ENCODE results near the gene GID8. TPM values are rescaled to one million over a fixed set of nuclear protein-coding genes. Genes with fewer than 3 reads are reported as not detected.
A peak's percentile ranks its signal among the peaks of the same experiment; 100 is the strongest.

GID8 gene
- total and polyA plus RNA-seq, 2 of the 13 experiments (the other 11 are each of a cell fraction or from before 2014, with no cell fraction given): 39.6 to 59.8 TPM

GRCh38 chr20:62968378-62969178, 30.6 kb downstream of the GID8 start (continued):
- TF ChIP-seq CEBPZ (IDR thresholded peaks at IDR 0.05; ENCODE audit: low read length) (no peak), GABPA (IDR thresholded peaks at IDR 0.05; ENCODE audit: low read depth, low read length) (no peak), GABPA (CRISPR knock-in tag; IDR thresholded peaks at IDR 0.05; ENCODE audit: low read depth) (0 out of 2 replicates have a peak, but pooled peaks have one; percentile 14), ZNF773 (CRISPR knock-in tag; IDR thresholded peaks at IDR 0.05; ENCODE audit: borderline replicate concordance) (peak; percentile 61; the same call in 1 of the 2 replicates), HHEX (CRISPR knock-in tag; IDR thresholded peaks at IDR 0.05) (no peak), ZNF546 (CRISPR knock-in tag; conservative IDR thresholded peaks at IDR 0.05) (peak; percentile 30; the same call in 1 of the 2 replicates), ZNF839 (CRISPR knock-in tag; IDR thresholded peaks at IDR 0.05; ENCODE audit: borderline replicate concordance) (peak; percentile 93; the same call in 1 of the 2 replicates), ZNF136 (CRISPR knock-in tag; IDR thresholded peaks at IDR 0.05; ENCODE audit: low read depth) (0 out of 2 replicates have a peak, but pooled peaks have one; percentile 28), EED (CRISPR knock-in tag; IDR thresholded peaks at IDR 0.05) (peak; percentile 90), ZNF256 (CRISPR knock-in tag; conservative IDR thresholded peaks at IDR 0.05) (0 out of 2 replicates have a peak, but pooled peaks have one; percentile 62), WIZ (CRISPR knock-in tag; IDR thresholded peaks at IDR 0.05) (no peak), ZBTB40 (IDR thresholded peaks at IDR 0.05) (no peak), ZBTB40 (CRISPR knock-in tag; IDR thresholded peaks at IDR 0.05) (peak; percentile 62; the same call in 1 of the 2 replicates), CEBPB (IDR thresholded peaks at IDR 0.05; ENCODE audit: borderline replicate concordance, low read depth, low read length) (no peak), ZBTB43 (CRISPR knock-in tag; conservative IDR thresholded peaks at IDR 0.05) (0 out of 2 replicates have a peak, but pooled peaks have one; percentile 49), ZNF138 (CRISPR knock-in tag; IDR thresholded peaks at IDR 0.05; ENCODE audit: low read depth) (peak; percentile 68; the same call in 1 of the 2 replicates)
